ENCODE measurements around the gene BMP6. TPM values are rescaled to one million over a fixed set of nuclear protein-coding genes. Genes with fewer than 3 reads are reported as not detected.

The BMP6 gene
- total RNA-seq, 1 experiment from 2014 or later = 1.9 TPM

- Histone ChIP-seq H3K36me3 (ENCODE audit: insufficient read depth, low read length, poor library complexity, severe bottlenecking) (no peaks in the 10 kb centered on the region), H3K4me1 (ENCODE audit: insufficient read depth, low read length, poor library complexity, severe bottlenecking) (no peaks in the 10 kb centered on the region), H3K9me3 (ENCODE audit: low read depth, low read length, poor library complexity, severe bottlenecking) (no peaks in the 10 kb centered on the region), H3K27me3 (replicated peaks; ENCODE audit: insufficient read depth, low read depth, low read length, poor library complexity) (no peaks in the 10 kb centered on the region), H3K4me3 (ENCODE audit: low read depth, low read length, poor library complexity, severe bottlenecking) (no peak overlapping the region), H3K27ac (ENCODE audit: low read depth, low read length, poor library complexity, severe bottlenecking) (no peak overlapping the region)
- DNase-seq (ENCODE audit: low spot score) = no peak
- CTCF ChIA-PET = no interaction called here
- POLR2A ChIA-PET (ENCODE audit: low non-redundant PET) = no interaction called here
- TF ChIP-seq CTCF (conservative IDR thresholded peaks at IDR 0.05; ENCODE audit: low read depth, low read length) (no peak), EZH2 (IDR thresholded peaks at IDR 0.05; ENCODE audit: borderline replicate concordance, low read depth, low read length, poor library complexity, severe bottlenecking) (no peak)
- intact Hi-C loops (cut with micrococcal nuclease; ENCODE audit: unreplicated experiment) = no loop called here
- no TSS peak for BruUV-seq (replicated peaks)
These were observed 72.9 kb downstream of the BMP6 start for GRCh38 chr6:7798751-7799150.

GRCh38 chr6:7802662-7803061 is 76.8 kb downstream of the BMP6 start:
- no peak overlapping the region for H3K4me3 ChIP-seq (ENCODE audit: low read depth, low read length, poor library complexity, severe bottlenecking)
- POLR2A ChIA-PET (ENCODE audit: low non-redundant PET) = no interaction called here
- H3K27me3 ChIP-seq (replicated peaks; ENCODE audit: insufficient read depth, low read depth, low read length, poor library complexity) = no peaks in the 10 kb centered on the region
- intact Hi-C loops (cut with micrococcal nuclease; ENCODE audit: unreplicated experiment) = no loop called here
- H3K27ac ChIP-seq (ENCODE audit: low read depth, low read length, poor library complexity, severe bottlenecking) = no peak overlapping the region
- TF ChIP-seq EZH2 (IDR thresholded peaks at IDR 0.05; ENCODE audit: borderline replicate concordance, low read depth, low read length, poor library complexity, severe bottlenecking) = no peak
- no peak for TF ChIP-seq CTCF (conservative IDR thresholded peaks at IDR 0.05; ENCODE audit: low read depth, low read length)
- no peaks in the 10 kb centered on the region for H3K9me3 ChIP-seq (ENCODE audit: low read depth, low read length, poor library complexity, severe bottlenecking)
- DNase-seq (ENCODE audit: low spot score) = no peak
- no peaks in the 10 kb centered on the region for H3K4me1 ChIP-seq (ENCODE audit: insufficient read depth, low read length, poor library complexity, severe bottlenecking)
- no TSS peak for BruUV-seq (replicated peaks)
- CTCF ChIA-PET = no interaction called here
- no peaks in the 10 kb centered on the region for H3K36me3 ChIP-seq (ENCODE audit: insufficient read depth, low read length, poor library complexity, severe bottlenecking)

- Histone ChIP-seq H3K27ac (ENCODE audit: low read depth, low read length, poor library complexity, severe bottlenecking) (no peak overlapping the region), H3K27me3 (replicated peaks; ENCODE audit: insufficient read depth, low read depth, low read length, poor library complexity) (no peaks in the 10 kb centered on the region), H3K36me3 (ENCODE audit: insufficient read depth, low read length, poor library complexity, severe bottlenecking) (no peaks in the 10 kb centered on the region), H3K9me3 (ENCODE audit: low read depth, low read length, poor library complexity, severe bottlenecking) (no peaks in the 10 kb centered on the region), H3K4me3 (ENCODE audit: low read depth, low read length, poor library complexity, severe bottlenecking) (no peak overlapping the region), H3K4me1 (ENCODE audit: insufficient read depth, low read length, poor library complexity, severe bottlenecking) (no peaks in the 10 kb centered on the region)
- ChIA-PET CTCF (no interaction called here), POLR2A (ENCODE audit: low non-redundant PET) (no interaction called here)
- no peak for TF ChIP-seq CTCF (conservative IDR thresholded peaks at IDR 0.05; ENCODE audit: low read depth, low read length)
- no peak for TF ChIP-seq EZH2 (IDR thresholded peaks at IDR 0.05; ENCODE audit: borderline replicate concordance, low read depth, low read length, poor library complexity, severe bottlenecking)
- no peak for DNase-seq (ENCODE audit: low spot score)
- intact Hi-C loops (cut with micrococcal nuclease; ENCODE audit: unreplicated experiment) = no loop called here
- BruUV-seq (replicated peaks) = no TSS peak
These were observed 77.3 kb downstream of the BMP6 start for GRCh38 chr6:7803214-7803613.
